H1 (cell line): ENCODE data around the gene HYAL4.

Experiments
- CEBPB ChIP-seq: IDR thresholded peaks from 2 replicates; pipeline ENCODE4 v1.6.1; 2012; ENCODE audit warnings: low read depth, low read length
- CTCF ChIP-seq, 3 experiments: IDR thresholded peaks; 1 replicate in 2 of 3; 2 replicates in 1 of 3; pipeline versions ENCODE4 v1.5.1 to v1.6.1; 2011; ENCODE audit warnings: low read length in 3 of 3, mild to moderate bottlenecking in 3 of 3, inconsistent platforms in 2 of 3, low read depth in 1 of 3, moderate library complexity in 1 of 3; ENCODE audit not compliant: insufficient read depth in 1 of 3; ENCODE audit errors: control extremely low read depth in 1 of 3
- EZH2 ChIP-seq: fragments of 200-600 bp; sonication (generic); IDR thresholded peaks from 2 replicates; pipeline ENCODE4 v1.7.1; 2012; ENCODE audit warnings: low read depth, mild to moderate bottlenecking, moderate library complexity, low read length, inconsistent platforms; ENCODE audit not compliant: severe bottlenecking
- HDAC2 ChIP-seq, 2 experiments: fragments of 300-600 bp in 1 of 2; sonication (generic) in 1 of 2; IDR thresholded peaks; 2 replicates each; pipeline ENCODE4 v1.6.1; 2011 to 2012; ENCODE audit warnings: low read depth in 2 of 2, low read length in 2 of 2, mild to moderate bottlenecking in 2 of 2, moderate library complexity in 2 of 2, borderline replicate concordance in 1 of 2, inconsistent platforms in 1 of 2
- KDM1A ChIP-seq: fragments of 200-600, 300-600 bp; sonication (generic); IDR thresholded peaks from 2 replicates; pipeline ENCODE4 v1.7.1; 2016; ENCODE audit warnings: mild to moderate bottlenecking, low read length, borderline replicate concordance
- POLR2A ChIP-seq, 2 experiments: IDR thresholded peaks; 1 replicate in 1 of 2; 2 replicates in 1 of 2; pipeline ENCODE4 v1.6.1; 2011; ENCODE audit warnings: low read depth in 2 of 2, low read length in 2 of 2, mild to moderate bottlenecking in 2 of 2; ENCODE audit errors: control extremely low read depth in 1 of 2
- TAF1 ChIP-seq: IDR thresholded peaks from 2 replicates; pipeline ENCODE4 v1.6.1; 2011; ENCODE audit warnings: mild to moderate bottlenecking, low read depth, low read length

- TF ChIP-seq TAF1 (no peak), POLR2A (IDR thresholded peaks at IDR 0.05; ENCODE audit: control extremely low read depth in 1 of 2, low read depth in 2 of 2, low read length in 2 of 2) (no peak), CTCF (IDR thresholded peaks at IDR 0.05; ENCODE audit: control extremely low read depth in 1 of 3, insufficient read depth in 1 of 3, low read depth in 1 of 3, low read length in 3 of 3) (peak; percentile 54 to 80 (median 66)), KDM1A (no peak), CEBPB (no peak), EZH2 (no peak), HDAC2 (IDR thresholded peaks at IDR 0.05; ENCODE audit: borderline replicate concordance in 1 of 2, low read depth in 2 of 2, low read length in 2 of 2) (no peak)
Measured at GRCh38 chr7:123871998-123872867, 27.3 kb downstream of the HYAL4 start.
